Thymus (tissue), 11 donors: ENCODE measurements around the gene OTOG. TPM values are rescaled to one million over a fixed set of nuclear protein-coding genes. Genes with fewer than 3 reads are reported as not detected.

Experiments
- DNase-seq, 9 donors: peaks; one replicate each; pipeline ENCODE4 v3.0.0-alpha.2; 2013; ENCODE audit warnings: low spot score in 9 of 9, low read depth in 6 of 9, missing footprints in 1 of 9
- H3K27ac ChIP-seq, 2 donors: one replicate each; pipeline ENCODE4 v1.5.1; 2013; ENCODE audit warnings: control low read depth in 1 of 2, low read depth in 1 of 2, low read length in 1 of 2, mild to moderate bottlenecking in 1 of 2, moderate library complexity in 1 of 2
- H3K27me3 ChIP-seq, 2 donors: one replicate each; pipeline ENCODE4 v1.5.1; 2013; ENCODE audit warnings: low read length in 1 of 2; ENCODE audit not compliant: control insufficient read depth in 2 of 2, insufficient read depth in 1 of 2
- H3K36me3 ChIP-seq, 2 donors: one replicate each; pipeline ENCODE4 v1.5.1; 2013; ENCODE audit warnings: low read length in 1 of 2, mild to moderate bottlenecking in 1 of 2, moderate library complexity in 1 of 2; ENCODE audit not compliant: control insufficient read depth in 2 of 2, insufficient read depth in 2 of 2
- H3K4me1 ChIP-seq, 2 donors: one replicate each; pipeline ENCODE4 v1.5.1; 2013; ENCODE audit warnings: low read length in 2 of 2; ENCODE audit not compliant: control insufficient read depth in 2 of 2, insufficient read depth in 2 of 2
- H3K4me3 ChIP-seq, 2 donors: one replicate each; pipeline ENCODE4 v1.5.1; 2013; ENCODE audit warnings: low read length in 2 of 2, control low read depth in 1 of 2, mild to moderate bottlenecking in 1 of 2
- H3K9me3 ChIP-seq, 2 donors: one replicate each; pipeline ENCODE4 v1.5.1; 2013; ENCODE audit warnings: low read length in 1 of 2, mild to moderate bottlenecking in 1 of 2; ENCODE audit not compliant: control insufficient read depth in 2 of 2, insufficient read depth in 1 of 2
- WGBS: extraction: QIAGEN DNeasy Blood & Tissue Kit; methylation state at CpG from one replicate; pipeline ENCODE4 v1.1.7; 2013; 5-methylcytosine and 5-hydroxymethylcytosine counted together
- polyA plus RNA-seq: library from polyadenylated mRNA; stranded (reverse); fragments of 200-250 nt; gene quantifications from one replicate; pipeline ENCODE4 v1.2.3, GENCODE V29; 2013
- total RNA-seq: library from RNA; stranded (reverse); fragments of 120-200 nt; gene quantifications from one replicate; pipeline ENCODE4 v1.2.4, GENCODE V29; 2013
- donor health status: healthy.

The OTOG gene
- total and polyA plus RNA-seq, 2 donors = 0.05 to 0.09 TPM

DNA sequence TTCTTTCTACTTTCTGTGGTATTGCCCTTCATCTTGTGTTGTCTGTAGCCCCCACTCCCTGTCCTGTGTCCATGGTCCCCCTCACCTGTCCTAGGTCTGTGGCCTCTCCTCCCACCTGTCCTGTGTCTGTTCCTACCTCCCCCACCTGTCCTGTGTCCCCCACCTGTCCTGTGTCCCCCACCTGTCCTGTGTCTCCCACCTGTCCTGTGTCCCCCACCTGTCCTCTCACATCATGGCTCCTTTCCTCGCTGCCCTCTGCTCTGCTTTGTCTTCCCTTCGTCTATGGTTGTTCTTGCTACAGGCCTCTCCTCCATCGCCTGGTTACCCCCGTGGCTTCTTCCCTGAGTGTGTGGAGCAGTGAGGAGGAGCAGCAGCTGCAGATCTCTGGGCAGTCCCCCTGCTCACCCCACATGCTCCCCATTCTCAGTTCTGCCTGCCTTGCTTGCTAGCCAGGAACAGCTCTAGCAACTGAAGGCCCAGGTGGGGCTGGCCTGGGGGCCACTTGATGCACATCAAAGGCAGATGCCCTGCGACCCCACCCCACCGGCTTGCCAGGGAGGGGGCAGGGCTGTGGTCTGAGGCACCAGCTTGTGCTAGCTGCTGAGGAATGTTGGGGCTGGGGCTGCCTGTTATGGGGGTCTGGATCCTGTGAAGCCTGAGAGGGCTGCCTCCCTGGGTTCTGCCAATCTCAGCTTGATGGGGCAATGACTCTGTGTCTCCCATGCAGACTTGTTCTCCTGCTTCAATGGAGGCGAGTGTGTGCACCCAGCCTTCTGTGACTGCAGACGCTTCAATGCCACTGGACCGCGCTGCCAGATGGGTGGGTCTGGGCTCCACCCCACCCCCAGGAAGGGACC is 5.6 kb downstream of the OTOG start:
- Histone ChIP-seq H3K4me1 (no peaks in the 10 kb centered on the region), H3K9me3 (no peaks in the 10 kb centered on the region), H3K27me3 (peaks cover 0 to 12% of the 10 kb centered on the region in 2 donors), H3K36me3 (no peaks in the 10 kb centered on the region), H3K4me3 (no peak overlapping the region), H3K27ac (no peak overlapping the region)
- DNase-seq = no peak
- 92% methylated on average over 10 of the region's 10 CpGs for WGBS

DNA sequence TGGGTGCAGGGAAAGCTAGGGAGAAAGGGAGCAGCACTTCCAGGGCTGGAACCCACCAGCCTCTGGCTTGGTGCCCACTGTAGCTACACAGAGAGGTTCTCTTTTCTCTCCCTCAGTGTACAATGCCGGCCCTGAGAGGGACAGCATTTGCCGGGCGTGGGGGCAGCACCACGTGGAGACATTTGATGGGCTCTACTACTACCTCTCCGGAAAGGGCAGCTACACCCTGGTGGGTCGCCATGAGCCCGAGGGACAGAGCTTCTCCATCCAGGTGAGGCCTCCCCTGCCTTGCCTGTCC is 6.1 kb downstream of the OTOG start:
- no peak overlapping the region for H3K4me3 ChIP-seq
- H3K27ac ChIP-seq = no peak overlapping the region
- H3K36me3 ChIP-seq = no peaks in the 10 kb centered on the region
- WGBS = 95% methylated on average over 7 of the region's 7 CpGs
- DNase-seq = no peak
- no peaks in the 10 kb centered on the region for H3K4me1 ChIP-seq
- peaks cover 0 to 7% of the 10 kb centered on the region in 2 donors for H3K27me3 ChIP-seq
- H3K9me3 ChIP-seq = no peaks in the 10 kb centered on the region

DNA sequence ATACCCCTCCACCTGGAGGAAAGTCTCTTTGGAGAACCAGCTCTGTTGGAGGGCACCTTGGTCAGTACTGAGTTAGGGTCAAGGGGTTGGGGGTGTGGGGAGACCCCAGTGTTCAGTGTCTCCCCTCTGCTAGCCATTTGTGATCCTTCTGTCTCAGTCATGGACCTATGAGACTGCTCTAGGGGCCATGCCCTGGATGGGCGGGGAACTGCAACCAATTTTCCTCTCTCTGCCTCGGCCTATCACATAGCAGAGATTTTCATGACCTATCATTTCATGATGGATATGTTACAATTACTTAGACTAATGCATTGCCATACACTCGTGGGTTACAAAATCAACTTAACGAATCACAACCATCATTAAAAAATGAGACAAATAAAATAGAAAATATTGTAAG is 7.4 kb downstream of the OTOG start:
- peaks cover 0 to 3% of the 10 kb centered on the region in 2 donors for H3K27me3 ChIP-seq
- H3K4me1 ChIP-seq = no peaks in the 10 kb centered on the region
- no peak for DNase-seq
- no peak overlapping the region for H3K27ac ChIP-seq
- no peaks in the 10 kb centered on the region for H3K9me3 ChIP-seq
- no peak overlapping the region for H3K4me3 ChIP-seq
- H3K36me3 ChIP-seq = no peaks in the 10 kb centered on the region
- WGBS = 82% methylated on average over 4 of the region's 4 CpGs

DNA sequence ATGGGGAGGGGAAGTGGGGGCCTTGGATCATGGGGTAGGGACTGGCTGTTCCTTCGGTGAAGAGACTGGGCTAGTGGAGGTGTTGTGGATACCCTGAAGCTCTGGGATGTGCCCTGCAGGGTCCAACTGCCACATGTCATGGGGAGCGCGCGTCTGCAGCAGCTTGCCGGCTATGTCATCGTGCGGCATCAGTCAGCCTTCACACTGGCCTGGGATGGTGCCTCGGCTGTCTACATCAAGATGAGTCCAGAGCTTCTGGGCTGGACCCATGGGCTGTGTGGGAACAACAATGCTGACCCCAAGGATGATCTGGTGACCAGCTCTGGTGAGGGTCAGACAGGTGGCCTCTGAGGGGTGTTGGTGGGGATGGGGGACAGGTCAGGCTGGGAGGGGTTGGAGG is 9.9 kb downstream of the OTOG start:
- WGBS = 92% methylated on average over 8 of the region's 8 CpGs
- no peaks in the 10 kb centered on the region for H3K9me3 ChIP-seq
- H3K27ac ChIP-seq = no peak overlapping the region

DNA sequence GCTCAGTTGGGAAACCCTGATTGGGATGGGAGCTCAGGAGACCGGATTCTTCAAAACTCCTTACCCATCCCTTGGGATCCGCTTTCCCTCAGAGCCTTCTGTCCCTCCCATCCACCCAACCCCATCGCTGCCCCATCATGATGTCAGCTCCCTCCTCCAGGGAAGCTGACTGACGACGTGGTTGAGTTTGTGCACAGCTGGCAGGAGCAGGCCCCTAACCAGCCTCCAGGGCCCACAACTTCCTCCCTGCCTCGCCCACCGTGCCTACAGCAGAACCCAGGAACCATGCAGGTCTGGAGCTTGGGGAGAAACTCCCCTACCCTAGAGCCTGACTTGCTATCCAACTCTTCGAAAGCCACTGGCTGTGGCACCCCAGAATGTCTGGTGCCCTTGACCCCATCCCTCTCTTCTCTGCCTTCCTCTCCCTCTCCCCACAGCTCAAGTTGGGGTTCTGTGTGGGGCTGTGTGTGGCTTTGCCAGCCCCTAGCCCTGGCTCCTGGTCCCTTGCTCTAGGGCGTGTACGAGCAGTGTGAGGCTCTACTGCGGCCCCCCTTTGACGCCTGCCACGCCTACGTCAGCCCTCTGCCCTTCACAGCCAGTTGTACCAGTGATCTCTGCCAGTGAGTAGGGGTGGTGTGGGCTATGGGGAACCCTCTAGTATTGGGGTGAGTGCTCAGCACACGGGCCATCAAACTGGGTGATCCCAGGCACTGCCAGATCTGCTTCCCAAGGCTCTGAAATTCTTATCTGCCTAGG is 11.1 kb downstream of the OTOG start:
- H3K36me3 ChIP-seq = no peaks in the 10 kb centered on the region
- H3K9me3 ChIP-seq = no peaks in the 10 kb centered on the region
- H3K4me3 ChIP-seq = no peak overlapping the region
- H3K27me3 ChIP-seq = no peaks in the 10 kb centered on the region
- no peak for DNase-seq
- H3K4me1 ChIP-seq = no peaks in the 10 kb centered on the region
- no peak overlapping the region for H3K27ac ChIP-seq
- WGBS = 72% methylated on average over 15 of the region's 15 CpGs

More for the DNA sequence above, 9.9 kb downstream of the OTOG start:
- no peak for DNase-seq
- Histone ChIP-seq H3K27me3 (no peaks in the 10 kb centered on the region), H3K4me1 (no peaks in the 10 kb centered on the region), H3K4me3 (no peak overlapping the region), H3K36me3 (no peaks in the 10 kb centered on the region)

DNA sequence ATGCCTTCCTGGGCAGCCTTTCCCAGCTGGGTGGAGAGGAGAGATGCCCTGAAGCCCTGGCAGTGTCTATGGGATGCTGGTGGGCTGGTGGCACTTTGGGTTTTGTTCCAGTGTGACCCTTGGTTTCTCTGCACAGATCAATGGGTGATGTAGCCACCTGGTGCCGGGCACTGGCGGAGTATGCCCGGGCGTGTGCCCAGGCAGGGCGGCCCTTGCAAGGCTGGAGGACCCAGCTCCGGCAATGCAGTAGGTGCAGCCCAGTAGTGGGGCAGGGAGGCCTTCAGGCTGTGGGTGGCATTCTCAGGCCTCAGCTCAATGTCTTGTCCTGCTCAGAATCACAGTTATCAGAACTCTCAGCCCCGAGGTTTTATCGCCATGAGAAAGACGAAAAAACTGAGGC is 11.9 kb downstream of the OTOG start:
- Histone ChIP-seq H3K27me3 (no peaks in the 10 kb centered on the region), H3K27ac (no peak overlapping the region), H3K36me3 (no peaks in the 10 kb centered on the region), H3K4me3 (no peak overlapping the region), H3K4me1 (no peaks in the 10 kb centered on the region), H3K9me3 (no peaks in the 10 kb centered on the region)
- WGBS = 95% methylated on average over 9 of the region's 9 CpGs
- no peak for DNase-seq

DNA sequence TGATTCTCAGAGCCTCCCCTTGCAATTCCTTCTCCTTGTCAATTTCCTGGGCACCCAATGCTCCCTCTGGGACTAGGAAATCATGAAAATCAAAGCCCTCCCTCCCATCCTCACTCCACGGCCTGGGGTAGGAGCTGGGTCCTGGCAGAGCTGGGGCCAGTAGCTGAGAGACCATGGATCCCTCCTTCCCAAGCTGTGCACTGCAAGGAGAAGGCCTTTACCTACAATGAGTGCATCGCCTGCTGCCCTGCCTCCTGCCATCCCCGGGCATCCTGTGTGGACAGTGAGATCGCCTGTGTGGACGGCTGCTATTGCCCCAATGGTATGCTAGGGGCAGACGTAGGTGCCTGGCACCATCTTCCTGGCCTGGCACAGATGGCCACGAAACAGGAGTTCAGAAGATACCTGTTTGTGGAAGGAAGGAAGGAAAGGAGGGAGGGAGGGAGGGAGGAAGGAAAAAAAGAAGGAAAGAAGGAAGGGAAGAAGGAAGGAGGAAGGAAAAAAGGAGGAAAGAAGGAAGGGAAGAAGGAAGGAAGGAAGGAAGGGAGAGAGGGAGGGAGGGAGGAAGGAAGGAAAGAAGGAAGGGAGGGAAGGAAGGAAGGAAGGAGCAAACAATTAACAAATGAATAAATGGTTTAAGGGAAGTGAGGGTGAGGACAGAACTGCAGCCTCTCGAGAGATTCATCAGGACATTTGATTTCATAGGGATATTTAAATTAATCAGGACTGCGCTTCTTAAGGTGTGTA is 12.5 kb downstream of the OTOG start:
- Histone ChIP-seq H3K36me3 (no peaks in the 10 kb centered on the region), H3K27me3 (no peaks in the 10 kb centered on the region), H3K4me3 (no peak overlapping the region), H3K4me1 (no peaks in the 10 kb centered on the region), H3K27ac (no peak overlapping the region), H3K9me3 (no peaks in the 10 kb centered on the region)
- no peak for DNase-seq
- WGBS = 93% methylated on average over 9 of the region's 9 CpGs

DNA sequence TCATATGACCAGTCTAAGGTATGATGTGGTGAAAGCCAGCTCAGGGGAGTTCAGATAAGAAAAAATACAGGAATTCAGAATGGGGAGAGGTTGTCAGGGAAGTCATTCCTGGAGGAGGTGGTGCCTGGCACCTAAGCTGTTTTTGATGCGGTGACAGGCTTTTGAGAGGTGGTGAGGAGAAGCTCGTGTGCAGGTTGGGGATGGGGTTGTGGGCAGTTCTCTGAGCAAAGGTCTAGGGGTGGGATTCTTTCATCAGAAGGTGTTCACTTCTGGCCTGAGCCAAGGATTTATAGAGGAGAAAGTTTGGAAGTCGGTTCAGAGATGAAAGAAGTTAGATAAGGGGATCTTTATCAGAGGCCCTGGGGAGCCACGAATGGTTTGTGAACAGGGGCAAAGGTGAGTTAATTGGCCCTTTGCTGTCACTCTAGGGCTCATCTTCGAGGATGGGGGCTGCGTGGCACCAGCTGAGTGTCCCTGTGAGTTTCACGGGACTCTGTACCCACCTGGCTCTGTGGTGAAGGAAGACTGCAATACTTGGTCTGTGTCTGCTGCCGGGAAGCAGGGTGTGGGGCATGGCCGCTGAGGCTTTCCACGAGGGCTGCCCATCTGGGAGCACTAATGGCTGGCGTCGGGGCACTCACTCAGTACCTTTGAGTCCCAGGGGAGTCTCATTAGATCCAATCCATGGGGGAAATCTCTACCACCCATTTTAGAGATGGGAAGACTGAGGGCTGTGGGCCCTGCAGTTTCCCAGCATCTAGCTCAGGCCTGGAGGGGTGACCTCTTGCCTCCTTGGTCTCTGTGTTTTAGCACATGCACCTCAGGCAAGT is 13.4 kb downstream of the OTOG start:
- no peaks in the 10 kb centered on the region for H3K27me3 ChIP-seq
- no peaks in the 10 kb centered on the region for H3K4me1 ChIP-seq
- WGBS = 80% methylated on average over 12 of the region's 12 CpGs
- H3K36me3 ChIP-seq = no peaks in the 10 kb centered on the region
- H3K4me3 ChIP-seq = no peak overlapping the region
- H3K9me3 ChIP-seq = no peaks in the 10 kb centered on the region
- DNase-seq = no peak
- no peak overlapping the region for H3K27ac ChIP-seq
